DOHH2 (cell line): ENCODE results near the gene C6orf136.

Experiments used
- EZH2phosphoT487 ChIP-seq: fragments of 200-600 bp; sonication (generic); IDR thresholded peaks from 2 replicates; pipeline ENCODE4 v1.6.1; 2017; ENCODE audit warnings: borderline replicate concordance, mild to moderate bottlenecking, antibody characterized with exemption, low read length, moderate library complexity, mixed read lengths
- TF ChIP-seq, protein P1 (sequence below): fragments of 200-600 bp; sonication (generic); IDR thresholded peaks from one replicate; pipeline ENCODE4 v1.5.1; 2014; ENCODE audit warnings: antibody characterized with exemption, mild to moderate bottlenecking, low read depth, low read length; ENCODE audit not compliant: poor library complexity, severe bottlenecking

DNA sequence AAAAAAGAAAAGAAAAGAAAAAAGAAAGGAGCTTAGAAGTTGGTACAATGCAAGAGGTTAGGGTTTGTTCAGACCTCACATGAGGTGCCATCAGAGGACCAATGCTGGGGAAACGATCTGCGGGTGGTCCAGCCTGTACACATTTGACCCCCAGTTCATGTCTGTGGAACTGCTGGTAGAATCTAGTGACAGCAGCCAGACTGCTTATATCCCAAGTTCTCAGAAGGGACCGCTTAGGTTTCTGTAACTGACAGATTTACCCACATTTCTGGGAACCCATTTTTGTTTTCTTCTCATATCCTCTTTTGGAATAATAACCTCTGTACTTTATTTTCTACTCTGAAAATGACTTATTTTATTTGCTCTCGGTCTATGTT is 34.8 kb downstream of the C6orf136 start:
- TF ChIP-seq, protein P1, sequence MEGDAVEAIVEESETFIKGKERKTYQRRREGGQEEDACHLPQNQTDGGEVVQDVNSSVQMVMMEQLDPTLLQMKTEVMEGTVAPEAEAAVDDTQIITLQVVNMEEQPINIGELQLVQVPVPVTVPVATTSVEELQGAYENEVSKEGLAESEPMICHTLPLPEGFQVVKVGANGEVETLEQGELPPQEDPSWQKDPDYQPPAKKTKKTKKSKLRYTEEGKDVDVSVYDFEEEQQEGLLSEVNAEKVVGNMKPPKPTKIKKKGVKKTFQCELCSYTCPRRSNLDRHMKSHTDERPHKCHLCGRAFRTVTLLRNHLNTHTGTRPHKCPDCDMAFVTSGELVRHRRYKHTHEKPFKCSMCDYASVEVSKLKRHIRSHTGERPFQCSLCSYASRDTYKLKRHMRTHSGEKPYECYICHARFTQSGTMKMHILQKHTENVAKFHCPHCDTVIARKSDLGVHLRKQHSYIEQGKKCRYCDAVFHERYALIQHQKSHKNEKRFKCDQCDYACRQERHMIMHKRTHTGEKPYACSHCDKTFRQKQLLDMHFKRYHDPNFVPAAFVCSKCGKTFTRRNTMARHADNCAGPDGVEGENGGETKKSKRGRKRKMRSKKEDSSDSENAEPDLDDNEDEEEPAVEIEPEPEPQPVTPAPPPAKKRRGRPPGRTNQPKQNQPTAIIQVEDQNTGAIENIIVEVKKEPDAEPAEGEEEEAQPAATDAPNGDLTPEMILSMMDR, result no peak
- no peak for TF ChIP-seq EZH2phosphoT487
